GM23338 (cell line): ENCODE measurements around the gene CEBPG. TPM values are rescaled to one million over a fixed set of nuclear protein-coding genes. Genes with fewer than 3 reads are reported as not detected.
A peak's percentile ranks its signal among the peaks of the same experiment; 100 is the strongest.

Source experiments
- ATAC-seq: fragments of 200-7000 bp; cut with Tn5 transposase; 3 replicates; pipeline ENCODE4 v1.9.1; 2020
- DNase-seq: peaks from one replicate; pipeline ENCODE4 v3.0.0-alpha.2; 2015; ENCODE audit warnings: low spot score
- H2AFZ ChIP-seq: fragments of 200-600 bp; sonication (generic); 2 replicates; pipeline ENCODE4 v1.8.0; 2016; ENCODE audit warnings: antibody characterized with exemption, mild to moderate bottlenecking, moderate library complexity
- H3F3A ChIP-seq: fragments of 200-600 bp; sonication (generic); replicated peaks from 2 replicates; pipeline ENCODE4 v1.8.0; 2017; ENCODE audit warnings: antibody characterized with exemption, mixed run types, low read depth
- H3K27ac ChIP-seq: fragments of 200-600 bp; sonication (generic); 2 replicates; pipeline ENCODE4 v1.6.1; 2016; ENCODE audit warnings: low read depth
- H3K27me3 ChIP-seq: fragments of 200-600 bp; sonication (generic); 2 replicates; pipeline ENCODE4 v1.8.0; 2016; ENCODE audit warnings: mild to moderate bottlenecking, mixed run types, moderate library complexity; ENCODE audit not compliant: insufficient read depth
- H3K36me3 ChIP-seq: fragments of 200-600 bp; sonication (generic); 2 replicates; pipeline ENCODE4 v1.8.0; 2016; ENCODE audit warnings: mild to moderate bottlenecking; ENCODE audit not compliant: insufficient read depth
- H3K4me1 ChIP-seq: fragments of 200-600 bp; sonication (generic); 2 replicates; pipeline ENCODE4 v1.8.0; 2016; ENCODE audit warnings: mild to moderate bottlenecking, moderate library complexity; ENCODE audit not compliant: insufficient read depth
- H3K4me2 ChIP-seq: fragments of 200-600 bp; sonication (generic); 2 replicates; pipeline ENCODE4 v1.7.1; 2017; ENCODE audit warnings: mixed run types
- H3K4me3 ChIP-seq: fragments of 200-600 bp; sonication (generic); 2 replicates; pipeline ENCODE4 v1.6.1; 2016; ENCODE audit warnings: mixed run types
- H3K79me2 ChIP-seq: fragments of 200-600 bp; sonication (generic); replicated peaks from 2 replicates; pipeline ENCODE4 v1.8.0; 2017; ENCODE audit warnings: mild to moderate bottlenecking; ENCODE audit not compliant: insufficient read depth
- H3K9me2 ChIP-seq: fragments of 200-600 bp; sonication (generic); 2 replicates; pipeline ENCODE4 v1.8.0; 2017; ENCODE audit not compliant: insufficient read depth
- H4K20me1 ChIP-seq: fragments of 200-600 bp; sonication (generic); replicated peaks from 2 replicates; pipeline ENCODE4 v1.8.0; 2017; ENCODE audit warnings: mild to moderate bottlenecking; ENCODE audit not compliant: insufficient read depth
- H3K27ac Mint-ChIP-seq: 2 replicates; pipeline ENCODE4 v1.8.0; 2020; ENCODE audit warnings: inconsistent platforms, mild to moderate bottlenecking, moderate library complexity, mixed read lengths
- H3K27me3 Mint-ChIP-seq: 3 replicates; pipeline ENCODE4 v1.8.0; 2022; ENCODE audit warnings: low read depth, mild to moderate bottlenecking, moderate library complexity, mixed read lengths, inconsistent platforms; ENCODE audit not compliant: insufficient read depth, poor library complexity
- H3K36me3 Mint-ChIP-seq: 3 replicates; pipeline ENCODE4 v1.8.0; 2021; ENCODE audit warnings: low read depth, mild to moderate bottlenecking, inconsistent platforms, moderate library complexity, mixed read lengths
- H3K4me1 Mint-ChIP-seq: 3 replicates; pipeline ENCODE4 v1.8.0; 2020; ENCODE audit warnings: mild to moderate bottlenecking, inconsistent platforms, mixed read lengths
- H3K4me3 Mint-ChIP-seq: 3 replicates; pipeline ENCODE4 v1.8.0; 2021; ENCODE audit warnings: moderate library complexity, mild to moderate bottlenecking, inconsistent platforms, mixed read lengths
- H3K9me3 Mint-ChIP-seq: 3 replicates; pipeline ENCODE4 v1.8.0; 2020; ENCODE audit warnings: moderate library complexity, mild to moderate bottlenecking, inconsistent platforms, mixed read lengths
- EZH2 ChIP-seq: fragments of 200-600 bp; sonication (generic); IDR thresholded peaks from one replicate; pipeline ENCODE4 v1.8.0; 2017; ENCODE audit warnings: antibody characterized with exemption, mild to moderate bottlenecking, low read depth; ENCODE audit not compliant: unreplicated experiment
- EZH2phosphoT487 ChIP-seq: fragments of 200-600 bp; sonication (generic); IDR thresholded peaks from one replicate; pipeline ENCODE4 v1.8.1; 2018; ENCODE audit warnings: antibody characterized with exemption; ENCODE audit not compliant: unreplicated experiment
- NANOG ChIP-seq: IDR thresholded peaks from 2 replicates; pipeline ENCODE4 v1.6.1; 2016; ENCODE audit warnings: antibody characterized with exemption, borderline replicate concordance
- STAT1 ChIP-seq: IDR thresholded peaks from one replicate; pipeline ENCODE4 v1.6.1; 2016; ENCODE audit warnings: antibody characterized with exemption; ENCODE audit not compliant: unreplicated experiment
- ZNF114 ChIP-seq: fragments of 250-450 bp; sonication (Bioruptor Pico); IDR thresholded peaks from 2 replicates; pipeline ENCODE4 v1.5.0; 2020; ENCODE audit warnings: mild to moderate bottlenecking, moderate library complexity
- ZNF331 ChIP-seq: fragments of 250-450 bp; sonication (Bioruptor Pico); IDR thresholded peaks from 2 replicates; pipeline ENCODE4 v1.5.0; 2020; ENCODE audit warnings: low read depth, mild to moderate bottlenecking, moderate library complexity
- ZNF462 ChIP-seq: fragments of 250-450 bp; sonication (Bioruptor Pico); IDR thresholded peaks from 2 replicates; pipeline ENCODE4 v1.5.0; 2020; ENCODE audit warnings: mild to moderate bottlenecking, moderate library complexity
- polyA plus RNA-seq: library from polyadenylated mRNA; unstranded; fragments of >200 nt; fragmentation: Nextera tagmentation; extraction: Ambion mirVana; gene quantifications from 2 replicates; pipeline ENCODE4 v1.2.1, GENCODE V29; 2016
- total RNA-seq: library from RNA; depleted of rRNA; stranded (reverse); fragments of >200 nt; shearing (Covaris generic); gene quantifications from 2 replicates; pipeline ENCODE4 v1.2.3, GENCODE V29; 2014

CEBPG gene
- total and polyA plus RNA-seq, 2 experiments from 2014 or later, result 25.9 to 50.2 TPM

DNA sequence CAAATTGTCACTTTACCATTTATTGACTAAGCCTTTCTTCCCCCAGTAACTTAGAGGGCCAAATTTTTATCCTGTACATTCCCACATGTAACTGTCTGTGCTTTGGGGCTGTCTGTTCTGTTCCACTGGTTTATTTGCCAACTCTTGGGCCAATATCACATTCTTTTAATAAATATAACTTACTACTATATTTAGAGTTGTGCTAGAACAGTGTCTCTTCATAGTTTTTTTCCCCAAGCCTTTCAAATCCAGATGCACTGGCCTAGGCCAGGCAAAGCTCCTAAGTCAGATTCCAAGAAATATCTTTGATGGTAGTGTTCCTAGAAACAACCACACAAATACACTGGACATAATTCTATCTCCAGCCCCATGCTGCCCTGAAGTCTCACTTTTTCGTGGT lies 16.0 kb upstream of the CEBPG start:
- H3K36me3 Mint-ChIP-seq, result no peaks in the 10 kb centered on the region
- no peaks in the 10 kb centered on the region for H3K4me1 Mint-ChIP-seq
- Histone ChIP-seq H3K27me3 (no peaks in the 10 kb centered on the region), H3K36me3 (no peaks in the 10 kb centered on the region), H3K4me3 (no peak overlapping the region), H3K4me1 (no peaks in the 10 kb centered on the region), H3K79me2 (no peaks in the 10 kb centered on the region), H3F3A (no peaks in the 10 kb centered on the region), H3K9me2 (no peaks in the 10 kb centered on the region), H2AFZ (no peak overlapping the region), H3K27ac (no peak overlapping the region), H4K20me1 (no peaks in the 10 kb centered on the region), H3K4me2 (no peak overlapping the region)
- DNase-seq, result no peak
- peaks cover 4% of the 10 kb centered on the region for H3K27me3 Mint-ChIP-seq
- no peak for ATAC-seq
- no peak for TF ChIP-seq ZNF114 (CRISPR knock-in tag)
- no peak for TF ChIP-seq NANOG
- no peak for TF ChIP-seq ZNF462
- no peak overlapping the region for H3K27ac Mint-ChIP-seq
- H3K9me3 Mint-ChIP-seq, result peaks cover 7% of the 10 kb centered on the region
- no peak overlapping the region for H3K4me3 Mint-ChIP-seq

DNA sequence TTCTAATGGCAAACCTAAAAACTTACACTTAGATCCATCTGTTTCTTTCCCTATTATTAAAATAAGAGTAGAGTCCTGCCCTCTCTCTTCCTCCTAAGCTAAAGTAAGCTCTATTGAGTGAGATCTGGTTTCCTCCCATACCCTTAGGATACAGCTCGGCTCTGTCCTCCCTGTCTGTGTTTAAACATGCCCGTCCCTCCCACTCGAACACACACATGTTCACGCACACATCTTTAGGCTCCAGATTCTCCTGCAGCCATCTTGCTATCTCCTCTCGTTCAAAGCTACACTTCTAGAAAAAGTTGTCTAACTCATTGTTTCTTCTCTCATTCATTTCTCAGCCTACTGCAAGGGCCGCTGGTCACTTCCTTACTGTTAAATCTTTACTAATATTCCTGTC lies 15.1 kb upstream of the CEBPG start:
- Histone ChIP-seq H3K4me3 (no peak overlapping the region), H3K27me3 (no peaks in the 10 kb centered on the region), H3K79me2 (no peaks in the 10 kb centered on the region), H3K9me2 (no peaks in the 10 kb centered on the region), H3K36me3 (no peaks in the 10 kb centered on the region), H2AFZ (peak overlapping the region; percentile 72), H3K27ac (no peak overlapping the region), H4K20me1 (no peaks in the 10 kb centered on the region), H3K4me2 (no peak overlapping the region), H3F3A (no peaks in the 10 kb centered on the region), H3K4me1 (no peaks in the 10 kb centered on the region)
- H3K4me3 Mint-ChIP-seq, result no peak overlapping the region
- H3K27ac Mint-ChIP-seq, result no peak overlapping the region
- peaks cover 4% of the 10 kb centered on the region for H3K27me3 Mint-ChIP-seq
- DNase-seq (no peak), ATAC-seq (no peak)
- H3K9me3 Mint-ChIP-seq, result peaks cover 7% of the 10 kb centered on the region
- H3K4me1 Mint-ChIP-seq, result no peaks in the 10 kb centered on the region
- H3K36me3 Mint-ChIP-seq, result no peaks in the 10 kb centered on the region
- TF ChIP-seq EZH2phosphoT487 (no peak), ZNF462 (no peak), STAT1 (no peak), ZNF331 (CRISPR knock-in tag) (no peak), EZH2 (no peak)
